Measurements from ENCODE around the gene COL21A1.

- TF ChIP-seq POLR2AphosphoS5 (IDR thresholded peaks at IDR 0.05; ENCODE audit: insufficient read depth in 1 of 2, low read depth in 1 of 2) (no peak), CTCF (IDR thresholded peaks at IDR 0.05) (no peak), POLR2A (IDR thresholded peaks at IDR 0.05) (no peak)
Measured at GRCh38 chr6:56154076-56154475, 93.3 kb downstream of the COL21A1 start.

Measured in vagina (tissue), 2 donors.